GM18526 (cell line): ENCODE results near the gene PDS5A.

Experiments
- POLR2A ChIP-seq: IDR thresholded peaks from 3 replicates; pipeline ENCODE4 v1.6.1; 2011; ENCODE audit not compliant: insufficient read length; ENCODE audit errors: extremely low read depth

Gene PDS5A

GRCh38 chr4:39814403-39815185 is 163.1 kb downstream of the PDS5A start:
- no peak for TF ChIP-seq POLR2A

GRCh38 chr4:39812500-39812899 is 165.2 kb downstream of the PDS5A start:
- no peak for TF ChIP-seq POLR2A

- TF ChIP-seq POLR2A = no peak
Measured at GRCh38 chr4:39808231-39808749, 169.4 kb downstream of the PDS5A start.

GRCh38 chr4:39802005-39802404 is 175.7 kb downstream of the PDS5A start:
- no peak for TF ChIP-seq POLR2A

- TF ChIP-seq POLR2A = no peak
Measured at GRCh38 chr4:39792529-39792928, 185.2 kb downstream of the PDS5A start.

- no peak for TF ChIP-seq POLR2A
Measured at GRCh38 chr4:39792128-39792527, 185.6 kb downstream of the PDS5A start.

- no peak for TF ChIP-seq POLR2A
Measured at GRCh38 chr4:39786838-39787237, 190.9 kb downstream of the PDS5A start.

GRCh38 chr4:39785083-39785482 is 192.6 kb downstream of the PDS5A start:
- no peak for TF ChIP-seq POLR2A
